Adipose tissue (tissue), 3 donors: ENCODE results near the gene CARMIL1. TPM values are rescaled to one million over a fixed set of nuclear protein-coding genes. Genes with fewer than 3 reads are reported as not detected.

Experiments
- H3K27ac ChIP-seq: one replicate; pipeline ENCODE4 v1.5.1; 2013; ENCODE audit warnings: low read depth, low read length
- WGBS, 3 donors: extraction: QIAGEN DNeasy Blood & Tissue Kit; methylation state at CpG; one replicate each; pipeline ENCODE4 v1.1.7; 2013; 5-methylcytosine and 5-hydroxymethylcytosine counted together
- polyA plus RNA-seq, 3 donors: library from polyadenylated mRNA; stranded (reverse); fragments of 200-250 nt; gene quantifications; one replicate each; pipeline ENCODE4 v1.2.3, GENCODE V29; 2013
- donor health status: healthy with polysubstance abuse.
- donor health status: Bipolar disorder and iron deficiency.
- donor health status: healthy.

The CARMIL1 gene
- polyA plus RNA-seq, 3 donors: 3.0 to 24.6 (median 3.5) TPM

DNA sequence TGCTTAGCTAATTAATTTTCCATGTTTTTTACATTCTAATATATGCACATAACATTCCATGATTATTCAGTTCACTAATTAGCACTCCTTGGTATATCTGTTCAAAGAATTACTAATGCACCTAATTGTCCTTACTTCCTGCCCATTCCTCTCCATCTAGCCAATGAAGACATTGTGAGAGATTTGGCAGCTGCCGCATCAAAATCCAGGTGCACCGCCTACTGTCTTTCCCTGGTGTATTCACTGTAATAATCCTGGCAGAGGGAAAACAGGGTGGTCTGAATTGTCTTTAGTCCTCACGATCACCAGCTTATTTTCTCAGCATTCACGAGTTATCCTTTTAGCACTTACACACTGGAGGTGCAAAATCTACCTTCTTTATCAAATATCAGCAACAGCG lies 311.8 kb downstream of the CARMIL1 start:
- no peak overlapping the region for H3K27ac ChIP-seq
- 68 to 88% (median 88%) methylated on average over 5 of the region's 5 CpGs for WGBS, 3 donors

DNA sequence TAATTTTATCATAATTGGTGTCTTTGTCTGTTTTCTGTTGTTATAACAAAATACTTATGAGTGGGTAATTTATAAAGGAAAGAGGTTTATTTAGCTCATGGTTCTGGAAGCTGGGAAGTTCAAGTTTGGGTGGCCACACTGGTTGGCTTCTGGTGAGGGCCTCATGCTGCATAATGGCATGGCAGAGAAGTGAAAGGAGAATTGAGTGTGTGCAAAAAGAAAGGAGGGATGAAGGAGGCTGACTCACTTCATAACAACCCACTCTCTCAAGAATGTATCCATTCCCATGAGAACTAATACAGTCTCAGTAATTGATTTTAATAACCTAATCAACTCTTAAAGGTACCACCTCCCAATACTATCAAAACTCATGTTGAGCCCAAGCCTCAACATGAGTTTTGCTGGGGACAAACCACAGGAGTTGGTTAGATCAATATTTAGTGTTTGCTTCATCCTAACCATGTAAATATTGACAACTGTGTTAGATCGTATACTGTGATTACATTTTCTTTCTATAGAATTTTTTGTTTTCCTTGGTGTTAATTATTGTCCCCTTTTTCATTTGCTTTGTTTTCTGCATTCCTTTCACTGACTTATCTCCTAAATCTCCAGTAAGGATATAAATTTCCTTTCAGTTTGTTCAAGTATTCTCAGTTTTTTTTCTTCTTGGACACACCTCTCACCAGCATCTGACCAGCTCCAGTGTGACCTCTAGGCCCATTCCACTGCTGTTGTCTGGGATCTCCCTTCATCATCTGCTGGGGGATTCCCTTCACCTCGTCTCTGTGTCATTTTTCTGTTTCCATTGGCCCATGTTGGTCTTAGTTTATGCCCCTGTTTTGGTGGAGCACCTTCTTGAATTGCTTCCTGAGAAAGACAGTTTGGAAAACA lies 318.0 kb downstream of the CARMIL1 start:
- WGBS, 3 donors: 58 to 79% (median 78%) methylated on average over 2 of the region's 2 CpGs

DNA sequence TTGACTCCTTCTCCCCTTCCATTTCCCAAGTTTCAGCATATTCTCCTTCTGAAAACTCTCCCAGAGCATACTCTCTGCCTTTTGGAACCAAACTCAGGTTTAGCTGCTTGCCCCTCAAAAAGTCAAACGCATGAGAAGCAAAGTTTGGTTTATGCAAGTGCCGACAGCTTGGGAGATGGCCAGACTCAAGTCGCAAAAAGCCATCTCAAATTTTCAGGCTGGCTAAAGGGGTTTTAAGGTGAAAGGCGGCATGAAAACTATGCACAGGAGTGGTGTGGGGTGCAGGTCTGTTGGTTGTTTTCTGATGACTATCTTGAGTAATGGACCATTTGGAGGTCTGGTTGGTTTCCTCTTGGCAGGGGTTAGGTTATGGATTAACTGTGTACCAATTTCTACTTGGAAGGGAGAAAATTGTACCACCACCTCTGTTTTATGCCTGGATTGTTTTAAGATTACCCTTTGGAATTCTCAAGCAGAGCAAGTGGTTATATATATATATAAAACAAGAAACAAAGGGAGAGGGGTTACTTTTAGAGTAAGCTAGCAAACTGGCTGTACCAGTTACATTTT lies 320.4 kb downstream of the CARMIL1 start:
- 76 to 83% (median 80%) methylated on average over 4 of the region's 4 CpGs for WGBS, 3 donors
- H3K27ac ChIP-seq: no peak overlapping the region

More for the DNA sequence above, 318.0 kb downstream of the CARMIL1 start:
- no peak overlapping the region for H3K27ac ChIP-seq

DNA sequence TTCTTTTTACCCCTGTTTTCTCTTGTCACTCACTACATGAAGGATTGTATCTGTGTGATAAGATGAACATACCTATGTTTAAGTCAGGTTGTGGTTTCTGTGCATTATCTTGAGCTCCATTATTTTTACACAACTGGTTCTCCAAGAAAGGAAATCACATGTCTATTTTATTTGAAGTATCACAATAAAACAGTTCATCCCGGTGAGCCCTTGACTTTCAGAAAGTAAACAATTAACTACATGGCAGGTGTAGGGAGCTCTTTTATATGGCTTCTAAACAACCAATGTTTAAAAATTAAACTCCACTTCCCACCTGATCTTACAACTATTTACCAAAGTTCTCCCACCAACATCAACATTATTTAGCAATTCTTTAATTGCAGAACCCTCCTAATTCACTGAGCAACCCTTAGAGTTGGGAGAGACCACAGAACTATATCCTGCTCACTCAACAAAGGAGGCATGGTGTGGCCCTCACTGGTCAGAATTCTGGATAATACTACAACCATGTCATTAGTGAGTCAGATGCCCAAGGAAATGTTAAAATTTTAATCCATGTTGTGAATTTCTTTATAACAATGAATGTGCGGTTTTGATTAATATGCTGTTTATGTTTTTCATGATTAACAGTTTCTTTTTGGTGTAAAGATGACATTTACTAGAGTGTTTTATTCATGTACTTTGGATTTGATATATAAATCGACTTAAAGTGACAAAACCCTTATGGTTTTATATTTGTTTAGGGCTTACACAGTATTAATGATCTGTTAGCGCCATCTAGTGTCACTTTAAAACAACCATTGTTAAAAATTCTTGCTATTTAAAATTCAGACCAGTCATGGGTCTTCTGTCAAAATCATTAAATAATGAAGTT lies 322.9 kb downstream of the CARMIL1 start:
- H3K27ac ChIP-seq: no peak overlapping the region
- WGBS, 3 donors: 27 to 33% (median 30%) methylated on average over 4 of the region's 4 CpGs

DNA sequence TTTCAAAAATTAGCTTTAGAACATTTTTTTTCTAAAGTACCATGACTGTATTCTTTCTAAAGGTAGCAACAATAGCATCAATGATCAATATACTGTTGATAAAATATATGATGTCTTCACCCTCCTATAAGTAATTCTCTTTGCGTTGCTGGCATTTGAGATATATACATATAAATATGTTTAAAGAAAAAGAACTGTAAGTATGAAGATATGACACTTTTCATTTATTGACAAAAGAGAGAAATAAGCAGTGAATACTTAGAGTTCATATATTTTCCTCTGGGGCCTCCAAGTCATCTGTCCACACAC lies 323.5 kb downstream of the CARMIL1 start:
- no peak overlapping the region for H3K27ac ChIP-seq
- WGBS, 3 donors: 92 to 98% (median 96%) methylated on average over 1 of the region's 1 CpG

DNA sequence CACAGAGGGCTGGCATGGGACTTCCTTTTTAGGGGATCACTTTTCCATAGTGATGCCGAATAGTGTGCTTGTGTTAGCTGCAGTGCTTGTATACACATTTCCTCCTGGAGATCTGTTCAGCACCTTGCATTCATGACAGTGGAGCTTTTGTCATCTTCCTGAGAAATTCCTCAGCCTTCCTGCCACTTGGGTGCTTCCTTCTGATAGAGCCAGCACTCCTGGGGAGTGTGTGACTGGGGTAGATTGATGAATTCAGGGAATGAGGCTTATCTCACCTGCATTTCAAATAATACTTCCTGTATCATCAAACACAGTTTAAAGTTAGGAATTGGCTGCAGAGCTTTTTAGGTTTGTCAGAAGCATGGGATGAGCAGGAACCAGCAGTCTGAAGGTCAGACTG lies 324.1 kb downstream of the CARMIL1 start:
- H3K27ac ChIP-seq: no peak overlapping the region
- WGBS, 3 donors: 95 to 100% (median 95%) methylated on average over 1 of the region's 1 CpG

DNA sequence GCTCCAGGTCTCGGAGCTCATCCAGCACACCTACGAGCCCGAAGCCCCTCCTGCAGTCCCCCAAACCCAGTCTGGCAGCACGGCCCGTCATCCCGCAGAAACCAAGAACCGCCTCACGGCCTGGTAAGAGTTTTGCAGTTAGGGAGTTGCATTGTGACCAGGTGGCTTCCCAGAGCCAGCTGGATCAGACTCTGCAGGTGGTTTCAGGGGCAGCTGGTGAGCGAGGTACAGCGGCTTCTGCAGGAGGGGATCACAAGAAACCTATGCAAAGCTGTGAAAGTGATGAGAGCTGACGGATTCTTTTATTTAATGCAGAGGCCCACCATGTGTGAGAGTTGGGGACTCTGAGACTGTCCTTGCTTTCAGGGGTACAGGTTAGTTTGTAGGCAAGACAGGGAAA lies 327.0 kb downstream of the CARMIL1 start:
- H3K27ac ChIP-seq: no peak overlapping the region
- 94 to 96% (median 94%) methylated on average over 11 of the region's 11 CpGs for WGBS, 3 donors

DNA sequence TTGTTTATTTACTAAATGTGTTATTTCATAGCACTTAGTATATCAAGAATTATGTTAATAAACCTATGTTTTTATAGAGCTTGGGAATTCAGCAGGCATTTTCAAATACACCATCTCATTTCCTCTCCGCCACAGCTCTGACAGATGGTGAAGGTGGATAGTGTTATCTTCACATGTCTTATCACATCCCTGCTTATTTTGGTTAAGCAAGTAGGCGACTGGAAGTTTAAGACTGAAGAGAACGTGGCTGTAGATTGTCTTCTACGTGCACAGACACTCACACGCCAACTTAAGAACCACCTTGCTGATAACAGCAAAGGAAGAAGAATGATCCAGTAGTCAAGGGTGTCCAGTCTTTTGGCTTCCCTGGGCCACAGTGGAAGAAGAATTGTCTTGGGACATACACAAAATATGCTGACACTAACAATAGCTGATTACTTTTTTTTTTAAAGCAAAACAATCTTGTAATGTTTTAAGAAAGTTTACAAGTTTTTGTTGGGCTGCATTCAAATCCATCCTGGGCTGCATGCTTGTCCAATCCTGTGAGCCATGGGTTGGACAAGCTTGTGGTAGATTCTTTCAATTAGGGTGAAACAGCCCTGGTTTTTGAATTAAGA lies 329.5 kb downstream of the CARMIL1 start:
- 84 to 90% (median 85%) methylated on average over 5 of the region's 5 CpGs for WGBS, 3 donors
- H3K27ac ChIP-seq: no peak overlapping the region

DNA sequence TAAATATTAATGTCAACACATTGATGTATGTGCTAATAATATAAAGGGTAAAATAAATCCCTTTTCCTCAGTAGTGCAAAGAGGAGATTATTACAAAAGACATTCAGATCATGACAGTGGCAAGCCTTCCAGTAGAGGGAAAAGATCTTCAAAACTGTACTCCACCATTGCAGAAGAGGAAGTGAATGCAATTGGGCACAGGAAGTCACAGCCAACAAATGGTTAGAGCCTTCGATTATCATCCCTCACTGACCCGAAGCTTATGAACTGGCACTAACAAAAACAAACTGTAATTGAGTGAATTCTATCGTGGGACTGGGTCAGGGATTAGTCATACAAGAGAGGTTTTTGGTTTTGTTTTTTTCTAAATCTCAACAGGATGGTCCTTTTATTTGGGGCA lies 333.5 kb downstream of the CARMIL1 start:
- WGBS, 3 donors: 48 to 80% (median 52%) methylated on average over 3 of the region's 3 CpGs
- no peak overlapping the region for H3K27ac ChIP-seq

DNA sequence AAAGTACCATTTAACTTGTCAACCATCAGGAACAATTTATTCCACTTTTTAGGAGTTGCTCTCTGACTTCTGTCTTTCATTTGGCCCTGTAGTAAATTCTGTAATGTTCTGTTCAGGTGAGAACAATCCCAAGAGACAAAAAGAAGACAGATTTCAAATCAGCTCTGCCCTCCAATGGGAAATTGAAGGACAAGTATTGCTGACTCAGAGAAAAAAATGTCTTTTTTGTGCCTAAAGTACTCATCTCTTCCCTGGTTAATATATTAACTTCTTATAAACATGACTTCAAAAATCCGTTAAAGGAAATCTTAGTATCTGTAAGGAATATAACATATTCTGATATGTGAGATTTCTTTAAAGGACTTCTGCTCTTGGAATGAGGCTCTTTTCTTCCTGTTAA lies 334.2 kb downstream of the CARMIL1 start:
- H3K27ac ChIP-seq: no peak overlapping the region
- 69 to 89% (median 85%) methylated on average over 1 of the region's 1 CpG for WGBS, 3 donors

DNA sequence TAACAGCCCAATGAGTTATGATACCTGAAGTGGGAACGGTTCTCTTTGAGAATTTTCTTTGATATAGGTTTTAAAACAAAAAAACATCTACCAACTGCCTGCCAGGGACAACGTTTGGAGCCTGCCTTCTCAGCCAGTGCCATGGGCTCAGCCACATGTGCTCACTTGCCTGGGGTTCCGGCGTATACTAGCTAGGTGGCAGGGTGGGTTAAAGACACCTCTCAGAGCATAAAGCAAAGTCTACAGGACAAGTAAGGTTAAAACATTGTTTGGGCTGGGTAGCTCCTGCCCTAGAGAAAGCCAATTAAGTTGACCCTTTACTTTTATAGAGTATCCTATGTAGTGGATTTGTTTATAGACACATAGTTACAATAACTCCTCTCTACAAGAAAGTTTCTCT lies 334.9 kb downstream of the CARMIL1 start:
- H3K27ac ChIP-seq: no peak overlapping the region
- 85 to 87% (median 86%) methylated on average over 4 of the region's 4 CpGs for WGBS, 3 donors

DNA sequence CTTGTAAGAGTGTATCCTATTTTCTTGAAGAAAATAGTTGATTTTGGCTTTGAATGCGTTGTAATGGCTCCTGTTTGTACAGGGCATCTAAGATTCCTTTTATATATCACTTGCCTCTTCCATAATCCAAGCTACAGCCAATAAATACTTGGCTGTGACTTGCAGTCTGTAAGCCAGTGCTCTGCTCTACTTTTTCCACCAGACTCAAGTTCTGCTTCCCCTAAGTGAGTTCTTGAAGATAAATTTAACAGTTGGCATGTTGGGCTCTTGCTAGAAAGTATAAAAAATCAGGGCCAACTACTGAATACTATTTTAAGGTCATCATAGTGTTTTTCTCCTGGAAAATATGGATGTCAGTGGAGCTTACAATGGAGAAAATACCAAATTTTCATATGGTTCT lies 336.3 kb downstream of the CARMIL1 start:
- no peak overlapping the region for H3K27ac ChIP-seq
- 91 to 97% (median 95%) methylated on average over 1 of the region's 1 CpG for WGBS, 3 donors

DNA sequence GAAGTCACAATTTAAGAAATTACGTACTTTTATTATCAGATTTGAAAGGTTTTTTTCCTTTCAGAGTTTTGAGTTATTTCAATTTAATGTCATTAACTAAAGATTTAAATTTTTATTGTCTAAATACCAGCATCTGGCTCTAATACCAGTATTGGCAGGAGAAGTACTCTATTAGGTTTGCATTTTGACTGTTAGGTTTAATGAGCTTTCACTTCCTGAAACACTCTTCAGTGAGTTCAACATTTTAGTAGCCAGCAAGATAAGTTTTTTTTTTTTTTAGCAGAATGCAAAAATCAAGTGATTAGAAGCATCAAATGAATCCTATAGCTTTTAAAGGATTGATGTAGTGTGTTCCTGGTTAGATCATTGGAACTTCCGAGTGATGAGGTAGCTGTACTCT lies 338.8 kb downstream of the CARMIL1 start:
- H3K27ac ChIP-seq: no peak overlapping the region
- 93 to 95% (median 94%) methylated on average over 2 of the region's 2 CpGs for WGBS, 3 donors

DNA sequence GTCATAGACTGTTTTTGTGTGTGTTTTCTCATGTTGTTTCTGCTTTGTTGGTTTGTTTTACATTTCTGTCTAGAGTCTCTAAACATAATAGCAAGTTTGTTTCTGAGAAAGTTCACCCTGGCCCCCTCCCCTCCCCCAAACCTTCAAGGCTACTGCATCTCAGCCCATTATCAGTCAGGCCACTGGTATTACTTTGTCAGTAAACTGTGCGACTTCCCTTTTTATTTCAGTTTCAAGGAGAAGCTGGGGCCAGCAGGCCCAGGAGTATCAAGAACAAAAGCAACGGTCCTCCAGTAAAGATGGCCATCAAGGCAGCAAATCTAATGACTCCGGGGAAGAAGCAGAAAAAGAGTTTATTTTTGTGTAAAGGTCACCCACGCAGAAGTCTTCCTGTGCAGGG lies 340.0 kb downstream of the CARMIL1 start:
- H3K27ac ChIP-seq: no peak overlapping the region
- 53 to 88% (median 65%) methylated on average over 4 of the region's 4 CpGs for WGBS, 3 donors

DNA sequence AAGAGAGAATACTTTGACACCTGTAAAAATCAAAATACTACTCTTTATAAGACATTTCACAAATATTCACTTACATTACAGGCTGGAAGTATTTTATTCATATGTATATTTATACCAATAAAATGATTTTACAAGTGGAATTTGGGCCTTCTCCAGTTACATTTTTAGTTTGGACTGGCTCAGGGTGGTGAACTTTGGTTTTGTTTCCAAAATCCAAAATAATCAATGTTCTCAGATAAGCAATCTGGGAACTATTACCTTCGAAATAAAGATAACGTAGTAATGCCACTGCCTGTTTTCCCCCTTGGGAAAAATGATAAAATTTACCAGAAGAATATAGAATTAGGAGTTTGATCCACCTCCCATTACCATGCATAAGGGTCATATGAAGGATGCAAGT lies 341.2 kb downstream of the CARMIL1 start:
- 36 to 93% (median 84%) methylated on average over 2 of the region's 2 CpGs for WGBS, 3 donors
- no peak overlapping the region for H3K27ac ChIP-seq

DNA sequence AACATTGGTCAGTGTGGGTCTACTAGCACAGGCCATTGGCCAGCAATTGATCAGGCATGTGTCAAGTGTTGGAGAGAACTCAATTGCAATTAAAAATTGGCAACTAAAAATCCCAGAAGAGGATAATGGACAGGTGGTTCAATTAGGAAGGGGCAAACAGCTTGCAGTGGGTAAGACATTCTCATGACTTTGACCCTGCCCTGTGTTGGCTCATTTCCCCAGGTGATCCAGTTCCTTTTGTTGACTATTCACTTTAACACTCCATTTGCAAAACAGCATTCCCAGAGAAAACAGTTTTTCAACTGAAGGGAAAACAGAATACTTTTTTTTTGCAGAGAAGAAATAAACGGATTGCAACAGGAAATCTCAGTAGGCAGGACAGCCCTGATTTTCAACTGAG lies 343.9 kb downstream of the CARMIL1 start:
- H3K27ac ChIP-seq: no peak overlapping the region
- 17 to 50% (median 44%) methylated on average over 1 of the region's 1 CpG for WGBS, 3 donors

DNA sequence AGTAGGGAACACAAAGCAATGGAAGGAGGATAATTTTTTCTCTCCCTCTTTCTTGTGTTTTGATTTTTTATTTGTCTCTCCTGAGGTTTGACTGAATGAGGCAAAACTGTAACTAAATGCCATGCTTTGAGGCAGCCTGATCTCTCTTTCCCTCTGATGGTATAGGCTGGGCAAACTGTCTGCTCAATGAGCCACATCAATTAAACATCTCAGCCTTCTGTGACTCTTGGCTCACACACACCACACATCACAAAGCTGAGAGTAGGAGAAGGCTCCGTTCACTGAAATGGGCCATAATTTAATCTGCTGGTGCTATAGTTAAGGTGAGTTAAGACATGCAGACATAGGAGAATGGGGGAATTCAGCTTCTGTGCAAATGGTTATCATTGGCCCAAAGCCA lies 344.7 kb downstream of the CARMIL1 start:
- no peak overlapping the region for H3K27ac ChIP-seq
- WGBS, 3 donors: 76 to 85% (median 85%) methylated on average over 1 of the region's 1 CpG

DNA sequence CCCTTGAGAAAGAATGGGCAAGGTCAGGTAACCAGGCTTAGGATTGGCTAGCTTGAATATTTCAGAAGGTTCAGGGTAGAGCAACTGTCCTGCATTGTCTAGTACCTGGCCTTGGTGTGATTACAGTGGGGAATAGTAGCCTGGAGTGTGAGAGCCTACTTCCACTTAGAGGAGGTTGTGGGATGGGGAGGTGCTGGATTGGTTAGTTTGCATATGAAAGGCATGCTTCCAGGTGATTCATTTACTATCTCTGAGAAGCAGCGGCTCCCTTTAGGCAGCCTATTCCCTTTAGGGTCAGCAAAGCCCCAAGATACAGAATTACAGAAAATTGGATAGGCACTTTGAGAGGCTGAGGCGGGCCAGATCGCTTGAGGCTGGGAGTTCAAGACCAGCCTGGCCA lies 347.8 kb downstream of the CARMIL1 start:
- WGBS, 3 donors: 77 to 90% (median 85%) methylated on average over 3 of the region's 3 CpGs
- H3K27ac ChIP-seq: no peak overlapping the region
